ENCODE results near the gene INSR. TPM values are rescaled to one million over a fixed set of nuclear protein-coding genes. Genes with fewer than 3 reads are reported as not detected.

INSR gene
- total RNA-seq, 1 experiment from 2014 or later = 3.8 TPM

DNA sequence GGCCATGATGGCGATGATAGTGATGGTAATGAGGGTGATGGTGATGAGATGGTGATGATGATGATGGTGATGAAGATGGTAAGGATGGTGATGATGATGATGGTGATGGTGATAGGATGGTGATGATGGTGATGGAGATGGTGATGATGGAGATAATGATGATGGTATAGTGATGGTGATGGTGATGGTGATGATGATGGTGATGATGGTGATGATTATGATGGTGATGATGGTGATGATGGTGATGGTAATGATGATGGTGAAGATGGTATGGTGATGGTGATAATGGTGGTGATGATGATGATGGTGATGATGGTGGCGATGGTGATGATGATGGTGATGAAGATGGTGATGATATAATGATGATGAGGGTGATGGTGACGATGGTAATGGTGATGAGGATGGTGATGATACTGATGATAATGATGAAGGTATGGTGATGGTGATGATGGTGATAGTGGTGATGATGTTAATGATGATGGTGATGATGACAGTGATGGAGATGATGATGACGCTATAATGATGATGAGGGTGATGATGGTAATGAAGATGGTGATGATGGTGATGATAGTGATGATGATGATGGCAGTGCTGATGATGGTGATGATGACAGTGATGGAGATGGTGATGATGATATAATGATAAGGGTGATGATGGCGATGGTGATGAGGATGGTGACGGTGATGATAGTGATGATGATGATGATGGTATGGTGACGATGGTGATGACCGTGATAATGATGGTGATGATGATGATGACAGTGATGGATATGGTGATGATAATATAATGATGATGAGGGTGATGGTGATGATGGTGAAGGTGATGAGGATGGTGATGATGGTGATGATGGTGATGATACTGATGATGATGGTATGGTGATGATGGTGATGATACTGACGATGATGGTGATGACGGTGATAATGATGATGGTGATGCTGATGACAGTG, 187.2 kb downstream of the INSR start:
- no peak for DNase-seq (ENCODE audit: extremely low read depth, low read depth)

DNA sequence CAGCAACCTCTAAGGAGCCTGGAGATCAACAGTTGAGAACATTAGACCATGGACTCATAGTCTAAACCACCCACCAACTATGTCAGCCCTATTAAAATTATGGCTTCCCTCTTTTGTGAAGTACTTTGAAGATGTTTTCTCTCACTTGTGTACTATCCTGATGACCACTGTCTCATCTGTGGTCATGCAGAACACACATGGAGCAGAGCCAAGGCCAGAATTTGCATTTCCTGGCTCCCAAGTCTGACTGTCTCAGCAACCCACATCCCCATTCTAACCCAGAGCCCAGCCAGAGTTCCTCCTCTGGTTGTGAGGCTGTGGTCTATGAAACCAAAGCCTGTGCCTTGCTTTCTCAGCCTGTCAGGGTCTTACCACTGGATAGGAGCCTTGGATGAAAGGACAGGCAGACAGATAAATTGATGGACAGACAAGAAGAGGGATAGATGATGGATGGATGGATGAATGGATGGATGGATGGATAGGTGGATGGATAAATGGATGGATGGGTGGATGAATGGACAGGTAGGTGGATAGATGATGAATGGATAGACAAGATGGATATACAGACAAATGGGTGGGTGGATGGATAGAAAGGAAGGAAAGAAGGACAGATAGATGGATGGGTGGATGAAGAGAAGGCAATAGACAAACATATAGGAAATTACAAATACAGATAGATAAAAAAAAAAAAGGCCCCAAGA, 189.3 kb downstream of the INSR start:
- no peak for DNase-seq (ENCODE audit: extremely low read depth, low read depth)

DNA sequence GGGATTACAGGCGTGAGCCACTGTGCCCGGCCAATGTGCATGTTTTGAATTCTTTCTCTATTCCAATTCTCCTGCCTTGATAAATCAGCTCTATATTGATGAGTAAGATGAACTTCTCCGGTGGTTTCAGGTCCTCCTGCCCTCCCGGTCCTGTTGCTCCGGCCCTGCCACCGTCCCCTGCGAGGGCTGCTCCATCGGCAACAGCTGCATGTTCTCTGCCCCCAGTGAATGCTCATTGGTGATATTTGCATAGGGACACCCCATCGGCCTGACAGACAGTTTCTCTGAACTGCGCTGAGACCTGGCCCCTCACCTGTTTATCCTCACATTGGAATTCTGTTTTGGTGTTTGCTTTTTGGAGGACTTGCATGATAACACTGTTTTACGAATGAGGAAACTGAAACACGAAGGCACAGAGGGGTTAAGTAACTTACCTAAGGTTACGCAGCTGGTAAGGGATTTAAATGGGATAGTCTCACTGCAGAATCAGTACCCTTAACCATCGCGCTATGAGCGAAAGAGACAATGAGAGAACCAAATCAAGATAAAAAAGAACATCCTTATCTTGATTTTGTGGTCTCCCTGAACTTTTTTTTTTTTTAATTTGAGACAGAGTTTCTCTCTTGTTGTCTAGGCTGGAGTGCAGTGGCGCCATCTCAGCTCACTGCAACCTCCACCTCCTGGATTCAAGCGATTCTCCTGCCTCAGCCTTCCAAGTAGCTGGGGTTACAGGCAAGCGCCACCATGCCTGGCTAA, 192.5 kb downstream of the INSR start:
- no peak for DNase-seq (ENCODE audit: extremely low read depth, low read depth)

DNA sequence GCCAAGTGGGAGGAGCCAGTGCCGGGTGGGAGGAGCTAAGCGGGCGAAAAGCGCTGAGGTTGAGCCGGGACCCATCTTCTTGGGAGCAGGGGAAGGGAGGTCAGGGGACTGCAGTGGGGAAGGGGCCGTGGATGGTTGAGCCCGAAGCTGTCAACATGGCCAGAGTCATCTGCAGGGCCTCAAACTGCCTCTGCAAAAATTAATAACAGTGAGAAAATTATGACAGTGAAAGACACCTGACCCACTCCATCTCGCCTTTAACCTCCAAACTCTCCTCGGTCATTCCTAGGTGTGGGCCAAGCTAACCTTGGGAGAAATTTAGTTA, 194.7 kb downstream of the INSR start:
- no peak for DNase-seq (ENCODE audit: extremely low read depth, low read depth)

DNA sequence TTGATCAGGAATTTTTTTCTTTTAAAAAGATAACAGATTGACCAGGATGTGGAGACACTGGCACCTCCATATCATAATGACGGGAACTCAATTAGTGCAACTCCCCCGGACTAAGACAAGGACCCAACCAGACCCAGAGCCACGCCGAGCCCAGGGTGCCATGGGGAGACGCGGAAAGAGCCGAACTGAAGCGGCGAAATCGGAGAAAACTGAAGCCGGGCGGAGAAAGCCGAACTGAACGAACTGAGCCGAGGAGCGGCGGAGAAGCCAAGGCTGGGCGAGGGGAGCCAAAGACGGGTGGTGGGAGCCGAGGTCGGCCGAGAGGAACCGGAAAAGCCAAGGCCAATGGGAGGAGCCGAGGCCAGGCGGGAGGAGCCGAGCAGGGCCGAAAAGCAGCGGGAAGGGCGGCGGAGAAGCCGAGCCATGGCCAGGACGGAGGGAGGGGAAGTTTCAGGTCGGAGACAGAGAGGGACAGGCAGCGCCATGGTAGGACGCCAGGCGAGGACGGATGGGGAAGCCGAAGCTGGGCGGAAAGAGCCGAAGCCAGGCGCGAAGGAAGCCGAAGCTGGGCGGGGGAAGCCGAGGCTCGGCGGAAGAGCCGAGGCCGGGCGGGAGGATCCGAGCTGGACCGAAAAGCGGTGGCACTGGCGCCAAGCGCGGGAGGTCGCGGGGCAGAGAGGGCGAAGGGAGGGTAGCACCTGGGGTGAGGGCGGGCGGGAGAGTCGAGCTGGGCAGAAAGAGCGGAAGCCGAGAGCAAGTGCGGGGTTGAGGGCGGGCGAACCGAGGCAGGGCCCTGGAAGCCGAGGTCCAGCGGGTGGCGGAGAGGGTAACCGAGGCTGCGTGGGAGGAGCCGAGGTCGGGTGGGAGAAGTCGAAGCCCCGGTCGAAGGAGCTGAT, 195.3 kb downstream of the INSR start:
- peak; percentile 84 for DNase-seq (ENCODE audit: extremely low read depth, low read depth)

DNA sequence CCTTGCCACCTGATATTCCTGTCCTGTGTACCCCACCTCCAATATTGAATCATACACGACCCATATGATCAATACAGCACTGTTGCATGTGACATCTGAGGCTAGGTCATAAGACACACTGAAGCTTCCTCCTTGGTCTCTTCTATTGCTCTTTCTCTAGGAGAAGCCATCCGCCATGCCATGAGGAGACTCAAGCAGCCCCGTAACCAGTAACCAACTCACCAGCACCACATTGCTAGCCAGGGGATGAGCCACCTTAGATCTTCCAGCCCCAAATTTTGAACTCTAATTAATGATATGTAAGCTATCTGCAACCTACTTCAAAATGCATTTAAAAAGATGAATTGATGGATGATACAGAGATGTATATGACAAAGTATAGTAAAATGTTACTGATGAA, 196.1 kb downstream of the INSR start:
- DNase-seq (ENCODE audit: extremely low read depth, low read depth) = no peak

DNA sequence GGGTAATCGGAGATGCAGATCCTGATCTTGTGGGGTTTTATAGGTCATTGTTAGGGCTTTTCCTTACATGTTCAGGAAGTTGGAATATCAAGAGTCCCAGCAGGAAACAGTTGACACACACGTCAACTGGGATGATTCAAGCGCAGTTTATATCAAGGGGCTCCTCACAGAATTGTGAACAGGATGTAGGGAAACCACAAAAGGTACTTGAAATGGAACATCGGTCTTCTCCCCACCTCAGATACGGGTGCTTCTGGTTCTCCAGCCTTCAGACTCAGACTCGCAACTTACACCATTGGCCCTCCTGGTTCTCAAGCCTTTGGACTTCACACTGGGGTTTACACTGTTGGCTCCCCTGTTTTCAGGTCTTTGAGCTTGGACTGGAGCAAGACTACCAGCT, 205.2 kb downstream of the INSR start:
- DNase-seq (ENCODE audit: extremely low read depth, low read depth) = no peak

DNA sequence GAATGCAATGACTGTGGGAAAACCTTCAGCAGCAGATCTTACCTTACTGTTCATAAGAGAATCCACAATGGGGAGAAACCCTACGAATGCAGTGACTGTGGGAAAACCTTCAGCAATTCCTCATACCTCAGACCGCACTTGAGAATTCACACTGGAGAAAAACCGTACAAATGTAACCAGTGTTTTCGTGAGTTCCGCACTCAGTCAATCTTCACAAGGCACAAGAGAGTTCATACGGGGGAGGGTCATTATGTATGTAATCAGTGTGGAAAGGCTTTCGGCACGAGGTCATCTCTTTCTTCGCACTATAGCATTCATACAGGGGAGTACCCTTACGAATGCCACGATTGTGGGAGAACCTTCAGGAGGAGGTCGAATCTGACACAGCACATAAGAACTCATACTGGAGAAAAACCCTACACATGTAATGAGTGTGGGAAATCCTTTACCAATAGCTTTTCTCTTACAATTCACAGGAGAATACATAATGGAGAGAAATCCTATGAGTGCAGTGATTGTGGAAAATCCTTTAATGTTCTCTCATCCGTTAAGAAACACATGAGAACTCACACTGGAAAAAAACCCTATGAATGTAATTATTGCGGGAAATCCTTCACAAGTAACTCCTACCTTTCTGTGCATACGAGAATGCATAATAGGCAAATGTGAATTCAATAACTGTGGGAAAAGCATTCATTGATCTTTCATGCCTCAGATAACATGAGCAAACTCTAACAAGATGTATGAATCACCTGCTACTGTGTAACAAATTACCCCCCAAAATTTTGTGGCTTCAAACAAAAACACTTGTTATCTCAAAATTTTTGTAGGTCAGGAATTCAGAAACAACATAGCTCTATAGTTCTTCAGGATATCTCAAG, 210.9 kb downstream of the INSR start:
- no peak for DNase-seq (ENCODE audit: extremely low read depth, low read depth)

DNA sequence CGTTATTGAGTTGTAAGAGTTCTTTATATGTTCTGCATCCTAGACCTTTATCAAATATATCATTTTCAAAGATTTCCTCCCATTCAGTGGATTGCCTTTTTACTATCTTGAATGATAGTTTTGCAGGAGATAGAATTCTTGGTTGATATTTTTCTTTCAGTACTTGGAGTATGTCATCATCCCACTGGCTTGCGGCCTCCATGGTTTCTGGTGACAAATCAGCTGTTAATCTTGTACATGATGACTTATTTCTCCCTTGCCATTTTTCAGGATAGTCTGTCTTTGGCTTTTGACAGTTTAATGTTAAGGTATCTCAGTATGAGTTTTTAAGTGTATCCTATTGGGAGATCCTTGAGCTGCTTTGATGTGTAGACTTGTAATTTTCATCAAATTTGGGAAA, 216.2 kb downstream of the INSR start:
- no peak for DNase-seq (ENCODE audit: extremely low read depth, low read depth)

DNA sequence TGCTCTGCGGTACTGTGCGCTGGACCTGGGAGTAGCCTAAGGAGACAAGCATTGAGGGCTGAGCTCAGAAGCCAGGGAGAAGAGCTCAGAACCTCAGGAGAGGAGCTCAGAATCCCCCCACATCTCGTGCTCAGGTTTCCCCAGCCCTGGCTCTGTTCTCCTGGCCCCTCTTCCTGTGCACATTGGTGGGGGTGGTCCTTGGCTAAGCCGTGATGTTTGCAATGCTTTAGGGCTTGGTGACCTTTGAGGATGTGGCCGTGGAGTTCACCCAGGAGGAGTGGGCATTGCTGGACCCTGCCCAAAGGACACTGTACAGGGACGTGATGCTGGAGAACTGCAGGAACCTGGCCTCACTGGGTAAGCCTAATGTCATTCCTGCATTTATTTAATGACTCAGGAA, 218.1 kb downstream of the INSR start:
- DNase-seq (ENCODE audit: extremely low read depth, low read depth) = no peak

DNA sequence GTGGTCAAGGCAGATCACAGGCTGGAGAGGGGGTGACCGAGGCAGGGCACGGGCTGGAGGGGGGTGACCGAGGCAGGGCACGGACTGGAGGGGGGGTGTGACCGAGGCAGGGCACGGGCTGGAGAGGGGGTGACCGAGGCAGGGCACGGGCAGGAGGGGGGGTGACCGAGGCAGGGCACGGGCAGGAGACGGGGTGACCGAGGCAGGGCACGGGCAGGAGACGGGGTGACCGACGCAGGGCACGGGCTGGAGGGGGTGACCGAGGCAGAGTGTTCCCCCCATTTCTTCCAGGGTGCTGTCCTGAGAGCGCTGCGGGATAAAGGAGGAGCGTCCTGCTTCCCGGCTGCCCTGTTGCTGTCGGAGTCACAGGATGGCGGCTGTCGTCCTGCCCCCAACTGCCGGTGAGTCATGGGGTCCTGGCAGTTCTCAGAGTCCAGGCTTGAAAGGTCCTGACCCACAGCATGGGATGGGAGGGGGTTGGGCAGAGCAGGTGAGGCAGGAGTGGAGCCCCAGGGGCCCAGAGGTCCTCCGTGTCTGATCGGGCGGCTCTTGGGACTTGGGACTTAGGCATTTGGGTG, 219.4 kb downstream of the INSR start:
- DNase-seq (ENCODE audit: extremely low read depth, low read depth) = no peak

DNA sequence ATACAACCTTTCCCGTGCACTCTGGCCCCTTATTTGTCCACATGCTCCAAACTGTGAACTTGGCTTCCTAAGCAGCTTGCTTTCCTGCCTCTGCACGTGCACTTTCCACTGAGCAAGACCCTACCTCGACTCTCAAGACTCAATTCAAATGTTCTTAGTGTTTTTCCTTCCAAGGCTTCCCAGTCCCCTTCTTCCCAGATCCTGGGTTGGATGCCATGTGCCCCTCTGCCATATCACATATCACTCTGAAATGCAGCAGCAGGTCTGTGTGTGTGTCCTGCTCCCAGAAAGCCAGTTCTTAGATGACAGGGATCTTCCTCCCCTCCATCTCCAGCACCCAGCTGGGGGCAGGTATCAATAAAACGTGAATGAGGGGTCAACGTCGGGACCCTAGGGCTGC, 221.7 kb downstream of the INSR start:
- DNase-seq (ENCODE audit: extremely low read depth, low read depth) = no peak

DNA sequence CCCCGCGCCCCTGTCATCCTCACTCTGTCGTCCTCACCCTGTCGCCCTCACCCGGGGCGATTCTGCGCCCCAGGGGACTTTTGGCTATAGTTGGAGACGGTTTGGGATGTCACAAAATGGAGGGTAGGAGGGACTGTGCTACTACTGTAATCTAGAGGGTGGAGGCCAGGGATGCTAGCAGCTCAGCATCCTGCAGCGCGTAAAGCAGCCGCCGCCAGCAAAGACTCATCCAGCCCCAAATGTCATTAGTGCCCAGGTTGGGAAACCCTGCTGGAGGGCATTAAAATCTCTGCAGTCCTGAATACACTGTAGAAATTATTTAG, 224.3 kb downstream of the INSR start:
- DNase-seq (ENCODE audit: extremely low read depth, low read depth) = no peak

DNA sequence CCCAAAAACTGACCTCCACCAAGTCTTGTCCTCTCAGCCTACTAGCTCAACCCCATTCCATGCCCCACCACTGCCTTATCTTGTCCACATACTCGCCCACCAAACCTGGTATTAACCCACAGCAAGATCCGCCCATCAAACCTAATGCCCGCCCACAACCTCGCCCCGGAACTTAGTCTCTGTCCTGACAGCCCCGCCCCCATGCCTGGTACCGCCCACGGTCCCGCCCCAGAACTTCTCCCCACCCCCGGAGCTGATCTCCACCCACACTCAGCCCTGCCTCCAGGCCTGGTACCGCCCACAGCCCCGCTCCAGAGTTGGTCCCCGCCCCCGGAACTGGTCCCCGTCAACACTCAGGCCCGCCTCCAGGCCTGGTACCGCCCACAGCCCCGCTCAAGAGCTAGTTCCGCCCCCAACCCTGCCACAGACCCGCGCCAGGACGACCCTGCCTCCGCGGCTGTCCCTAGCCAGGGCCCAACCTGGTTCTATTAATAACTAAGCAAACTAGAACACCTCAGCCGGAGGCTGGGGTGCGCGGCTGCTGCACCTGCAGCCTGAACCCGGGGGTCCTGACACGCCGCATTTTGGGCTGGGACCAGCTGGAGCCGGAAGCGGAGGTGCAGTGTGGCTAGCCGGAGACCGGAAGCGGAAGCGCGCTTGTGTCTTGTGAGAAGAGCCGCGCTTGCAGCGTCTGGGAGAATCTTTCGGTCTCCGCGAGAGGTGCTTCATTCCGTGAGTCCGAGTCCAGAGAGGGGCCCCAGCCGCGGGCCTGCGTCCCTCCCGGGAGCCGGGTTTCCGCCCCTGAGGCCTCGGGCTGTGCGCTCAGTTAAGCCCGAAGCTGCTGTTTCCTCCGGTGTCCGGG, 224.9 kb downstream of the INSR start, which contains the start of gene ZNF557:
TSS of gene ZNF557 (plus strand) at position 662 of the 862 bp plus-strand sequence. CDS start 5,372 bp downstream, outside the sequence.
- peak; percentile 93 for DNase-seq (ENCODE audit: extremely low read depth, low read depth)

DNA sequence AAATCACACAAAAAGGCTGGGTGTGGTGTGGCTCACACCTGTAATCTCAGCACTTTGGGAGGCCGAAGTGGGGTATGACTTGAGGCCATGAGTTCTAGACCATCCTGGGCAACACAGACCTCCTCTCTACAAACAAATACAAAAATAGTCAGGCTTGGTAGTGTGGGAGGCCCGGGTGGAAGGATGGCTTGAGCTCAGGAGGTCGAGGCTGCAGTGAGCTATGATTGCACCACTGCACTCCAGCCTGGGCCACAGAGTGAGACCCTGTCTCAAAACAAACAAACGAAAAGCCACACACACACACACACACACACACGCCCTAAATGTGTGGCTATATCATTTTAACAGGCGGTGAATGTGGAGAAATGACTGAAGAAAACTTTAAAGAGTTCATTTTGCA, 225.6 kb downstream of the INSR start:
- no peak for DNase-seq (ENCODE audit: extremely low read depth, low read depth)

DNA sequence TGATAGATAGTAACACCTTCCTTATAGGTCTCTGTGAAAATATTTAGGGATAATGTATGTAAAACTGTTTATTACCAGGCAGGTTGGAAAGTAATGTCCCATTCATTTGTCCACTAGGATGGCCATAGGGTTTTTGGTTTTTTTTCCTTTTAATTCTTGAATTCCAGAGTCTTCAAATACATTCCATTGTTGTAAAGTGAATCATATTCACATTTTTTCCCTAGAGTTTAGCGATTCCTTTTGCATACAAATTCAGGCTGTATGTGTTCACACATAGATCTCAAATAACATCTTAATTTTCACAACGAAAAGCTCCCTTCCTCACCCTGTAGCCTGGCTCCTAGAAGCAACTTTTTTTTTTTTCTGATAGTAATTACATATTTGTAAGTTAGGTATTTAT, 226.5 kb downstream of the INSR start:
- DNase-seq (ENCODE audit: extremely low read depth, low read depth) = no peak

DNA sequence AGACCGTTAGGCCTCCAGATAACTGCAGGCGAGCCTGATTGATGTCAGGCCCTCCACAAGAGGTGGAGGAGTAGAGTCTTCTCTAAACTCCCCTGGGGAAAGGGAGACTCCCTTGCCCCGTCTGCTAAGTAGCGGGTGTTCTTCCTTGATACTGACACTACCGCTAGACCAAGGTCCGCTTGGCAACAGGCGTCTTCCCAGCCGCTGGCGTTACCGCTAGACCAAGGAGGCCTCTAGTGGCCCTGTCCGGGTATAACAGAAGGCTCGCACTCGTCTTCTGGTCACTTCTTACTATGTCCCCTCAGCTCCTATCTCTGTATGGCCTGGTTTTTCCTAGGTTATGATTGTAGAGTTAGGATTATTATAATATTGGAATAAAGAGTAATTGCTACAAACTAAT, 227.1 kb downstream of the INSR start:
- peak; percentile 27 for DNase-seq (ENCODE audit: extremely low read depth, low read depth)

DNA sequence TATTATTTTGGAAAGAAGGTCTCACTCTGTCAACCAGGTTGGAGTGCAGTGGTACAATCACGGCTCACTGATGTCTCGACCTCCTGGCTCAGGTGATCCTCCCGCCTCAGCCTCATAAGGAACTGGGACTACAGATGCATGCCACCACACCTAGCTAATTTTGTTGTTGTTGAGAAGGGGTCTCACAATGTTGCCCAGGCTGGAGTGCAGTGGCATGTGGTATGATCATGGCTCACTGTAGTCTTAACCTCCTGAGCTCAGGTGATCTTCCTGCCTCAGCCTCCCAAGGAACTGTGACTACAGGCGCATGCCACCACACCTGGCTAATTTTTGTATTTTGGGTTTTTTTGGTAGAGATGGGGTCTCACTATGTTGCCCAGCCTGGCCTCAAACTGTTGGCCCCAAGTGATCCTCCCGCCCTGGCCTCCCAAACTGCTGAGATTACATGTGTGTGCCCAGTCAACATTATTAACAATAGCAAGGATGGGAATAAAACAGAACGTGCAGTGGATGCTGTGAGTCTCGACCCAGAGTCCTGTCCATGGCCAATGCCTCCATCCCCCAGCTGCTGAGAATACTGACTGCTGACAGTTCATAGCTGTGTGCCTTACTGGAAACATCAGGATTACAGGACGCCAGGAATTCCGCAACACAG, 230.3 kb downstream of the INSR start:
- no peak for DNase-seq (ENCODE audit: extremely low read depth, low read depth)
